SJCRH30 (cell line): ENCODE results near the gene TGFBR1. TPM values are rescaled to one million over a fixed set of nuclear protein-coding genes. Genes with fewer than 3 reads are reported as not detected.

Experiments
- DNase-seq, 2 experiments: peaks; one replicate each; pipeline ENCODE4 v3.0.0-alpha.2; 2015 to 2020
- H3K27ac ChIP-seq: fragments of 250-450 bp; sonication (Bioruptor Pico); 2 replicates; pipeline ENCODE4 v1.5.1; 2020; ENCODE audit warnings: mild to moderate bottlenecking, moderate library complexity
- H3K27me3 ChIP-seq: fragments of 250-450 bp; sonication (Bioruptor Pico); 2 replicates; pipeline ENCODE4 v1.5.1; 2020; ENCODE audit warnings: mild to moderate bottlenecking, moderate library complexity
- H3K36me3 ChIP-seq: fragments of 250-450 bp; sonication (Bioruptor Pico); 2 replicates; pipeline ENCODE4 v1.5.1; 2020; ENCODE audit warnings: mild to moderate bottlenecking, moderate library complexity
- H3K4me1 ChIP-seq: fragments of 250-450 bp; sonication (Bioruptor Pico); 2 replicates; pipeline ENCODE4 v1.5.1; 2020; ENCODE audit warnings: mild to moderate bottlenecking, moderate library complexity
- H3K4me3 ChIP-seq: fragments of 250-450 bp; sonication (Bioruptor Pico); 2 replicates; pipeline ENCODE4 v1.5.1; 2020; ENCODE audit warnings: mild to moderate bottlenecking, moderate library complexity
- H3K9me3 ChIP-seq: fragments of 250-450 bp; sonication (Bioruptor Pico); replicated peaks from 2 replicates; pipeline ENCODE4 v1.5.1; 2020; ENCODE audit warnings: mild to moderate bottlenecking, moderate library complexity
- total RNA-seq: library from RNA; depleted of rRNA; stranded (reverse); fragments of >200 nt; shearing (Covaris generic); gene quantifications from 2 replicates; pipeline ENCODE4 v1.2.3, GENCODE V29; 2014

Gene TGFBR1
- total RNA-seq, 1 experiment from 2014 or later, result 97.4 TPM

- 0 out of 2 replicates have a peak, but pooled peaks cover 3% of the 10 kb centered on the region for H3K4me1 ChIP-seq
- no peak overlapping the region for H3K4me3 ChIP-seq
- no peak overlapping the region for H3K27ac ChIP-seq
- 0 out of 2 replicates have a peak, but pooled peaks cover 7% of the 10 kb centered on the region for H3K9me3 ChIP-seq
- no peak for DNase-seq
- no peaks in the 10 kb centered on the region for H3K27me3 ChIP-seq
- H3K36me3 ChIP-seq, result peaks cover 36% of the 10 kb centered on the region
Observed at GRCh38 chr9:99126312-99126711, 21.4 kb downstream of the TGFBR1 start.

GRCh38 chr9:99127356-99128132, 22.6 kb downstream of the TGFBR1 start:
- DNase-seq, result no peak
- H3K27me3 ChIP-seq, result no peaks in the 10 kb centered on the region
- no peak overlapping the region for H3K4me3 ChIP-seq
- H3K36me3 ChIP-seq, result peaks cover 38% of the 10 kb centered on the region
- H3K27ac ChIP-seq, result no peak overlapping the region
- 0 out of 2 replicates have a peak, but pooled peaks cover 3% of the 10 kb centered on the region for H3K4me1 ChIP-seq
- H3K9me3 ChIP-seq, result 0 out of 2 replicates have a peak, but pooled peaks cover 6% of the 10 kb centered on the region

GRCh38 chr9:99128133-99128406, 23.2 kb downstream of the TGFBR1 start:
- Histone ChIP-seq H3K4me3 (no peak overlapping the region), H3K4me1 (0 out of 2 replicates have a peak, but pooled peaks cover 3% of the 10 kb centered on the region), H3K9me3 (0 out of 2 replicates have a peak, but pooled peaks cover 4% of the 10 kb centered on the region), H3K27ac (no peak overlapping the region), H3K36me3 (peaks cover 44% of the 10 kb centered on the region), H3K27me3 (no peaks in the 10 kb centered on the region)
- no peak for DNase-seq

- Histone ChIP-seq H3K27ac (no peak overlapping the region), H3K9me3 (0 out of 2 replicates have a peak, but pooled peaks cover 4% of the 10 kb centered on the region), H3K36me3 (peaks cover 51% of the 10 kb centered on the region), H3K27me3 (no peaks in the 10 kb centered on the region), H3K4me1 (0 out of 2 replicates have a peak, but pooled peaks cover 3% of the 10 kb centered on the region), H3K4me3 (no peak overlapping the region)
- DNase-seq, result no peak
Observed at GRCh38 chr9:99129091-99129490, 24.2 kb downstream of the TGFBR1 start.

- peak; percentile 8 to 42 for DNase-seq
- no peaks in the 10 kb centered on the region for H3K27me3 ChIP-seq
Observed at GRCh38 chr9:99130069-99130468, 25.2 kb downstream of the TGFBR1 start.

GRCh38 chr9:99133145-99133544, 28.2 kb downstream of the TGFBR1 start:
- DNase-seq, result no peak
- H3K36me3 ChIP-seq, result peaks cover 41% of the 10 kb centered on the region
- no peak overlapping the region for H3K4me3 ChIP-seq
- H3K27me3 ChIP-seq, result no peaks in the 10 kb centered on the region
- H3K9me3 ChIP-seq, result no peaks in the 10 kb centered on the region
- 0 out of 2 replicates have a peak, but pooled peaks cover 3% of the 10 kb centered on the region for H3K4me1 ChIP-seq
- H3K27ac ChIP-seq, result no peak overlapping the region

More at GRCh38 chr9:99130069-99130468, 25.2 kb downstream of the TGFBR1 start:
- 0 out of 2 replicates have a peak, but pooled peaks cover 4% of the 10 kb centered on the region for H3K9me3 ChIP-seq
- H3K27ac ChIP-seq, result no peak overlapping the region
- peaks cover 47% of the 10 kb centered on the region for H3K36me3 ChIP-seq
- H3K4me3 ChIP-seq, result no peak overlapping the region
- 0 out of 2 replicates have a peak, but pooled peaks cover 3% of the 10 kb centered on the region for H3K4me1 ChIP-seq

- peaks cover 44% of the 10 kb centered on the region for H3K36me3 ChIP-seq
- no peak for DNase-seq
- H3K27ac ChIP-seq, result no peak overlapping the region
- H3K27me3 ChIP-seq, result no peaks in the 10 kb centered on the region
- H3K4me1 ChIP-seq, result no peaks in the 10 kb centered on the region
- H3K4me3 ChIP-seq, result no peak overlapping the region
- H3K9me3 ChIP-seq, result no peaks in the 10 kb centered on the region
Observed at GRCh38 chr9:99134893-99135341, 30.0 kb downstream of the TGFBR1 start.

- no peaks in the 10 kb centered on the region for H3K4me1 ChIP-seq
- H3K27me3 ChIP-seq, result no peaks in the 10 kb centered on the region
- H3K9me3 ChIP-seq, result no peaks in the 10 kb centered on the region
- peaks cover 47% of the 10 kb centered on the region for H3K36me3 ChIP-seq
- no peak for DNase-seq
- H3K27ac ChIP-seq, result no peak overlapping the region
- no peak overlapping the region for H3K4me3 ChIP-seq
Observed at GRCh38 chr9:99135456-99135855, 30.5 kb downstream of the TGFBR1 start.

- DNase-seq, result no peak
Observed at GRCh38 chr9:99137225-99137624, 32.3 kb downstream of the TGFBR1 start.

GRCh38 chr9:99137891-99138290, 33.0 kb downstream of the TGFBR1 start:
- Histone ChIP-seq H3K4me3 (no peak overlapping the region), H3K4me1 (no peaks in the 10 kb centered on the region), H3K27me3 (no peaks in the 10 kb centered on the region), H3K27ac (no peak overlapping the region), H3K9me3 (no peaks in the 10 kb centered on the region), H3K36me3 (peaks cover 52% of the 10 kb centered on the region)
- no peak for DNase-seq

More at GRCh38 chr9:99137225-99137624, 32.3 kb downstream of the TGFBR1 start:
- Histone ChIP-seq H3K4me1 (no peaks in the 10 kb centered on the region), H3K27ac (no peak overlapping the region), H3K36me3 (peaks cover 55% of the 10 kb centered on the region), H3K9me3 (no peaks in the 10 kb centered on the region), H3K27me3 (no peaks in the 10 kb centered on the region), H3K4me3 (no peak overlapping the region)

- no peaks in the 10 kb centered on the region for H3K9me3 ChIP-seq
Observed at GRCh38 chr9:99138424-99139284, 33.7 kb downstream of the TGFBR1 start.

GRCh38 chr9:99139868-99140267, 35.0 kb downstream of the TGFBR1 start:
- peaks cover 58% of the 10 kb centered on the region for H3K36me3 ChIP-seq
- H3K4me3 ChIP-seq, result no peak overlapping the region
- H3K9me3 ChIP-seq, result no peaks in the 10 kb centered on the region
- H3K27me3 ChIP-seq, result no peaks in the 10 kb centered on the region
- H3K4me1 ChIP-seq, result no peaks in the 10 kb centered on the region
- no peak for DNase-seq
- H3K27ac ChIP-seq, result no peak overlapping the region

More at GRCh38 chr9:99138424-99139284, 33.7 kb downstream of the TGFBR1 start:
- Histone ChIP-seq H3K4me3 (no peak overlapping the region), H3K36me3 (peaks cover 52% of the 10 kb centered on the region), H3K27me3 (no peaks in the 10 kb centered on the region), H3K4me1 (no peaks in the 10 kb centered on the region), H3K27ac (no peak overlapping the region)
- DNase-seq, result no peak

GRCh38 chr9:99140685-99141314, 35.9 kb downstream of the TGFBR1 start:
- no peaks in the 10 kb centered on the region for H3K4me1 ChIP-seq
- peak; percentile 45 to 75 for DNase-seq
- no peaks in the 10 kb centered on the region for H3K9me3 ChIP-seq
- no peak overlapping the region for H3K27ac ChIP-seq
- no peak overlapping the region for H3K4me3 ChIP-seq
- H3K27me3 ChIP-seq, result no peaks in the 10 kb centered on the region
- peaks cover 67% of the 10 kb centered on the region for H3K36me3 ChIP-seq

- Histone ChIP-seq H3K36me3 (peaks cover 78% of the 10 kb centered on the region), H3K4me3 (no peak overlapping the region), H3K27ac (no peak overlapping the region), H3K9me3 (no peaks in the 10 kb centered on the region), H3K4me1 (no peaks in the 10 kb centered on the region), H3K27me3 (no peaks in the 10 kb centered on the region)
- DNase-seq, result no peak
Observed at GRCh38 chr9:99141849-99142248, 36.9 kb downstream of the TGFBR1 start.
